ENCODE data around the gene DGKD.

The DGKD gene

DNA sequence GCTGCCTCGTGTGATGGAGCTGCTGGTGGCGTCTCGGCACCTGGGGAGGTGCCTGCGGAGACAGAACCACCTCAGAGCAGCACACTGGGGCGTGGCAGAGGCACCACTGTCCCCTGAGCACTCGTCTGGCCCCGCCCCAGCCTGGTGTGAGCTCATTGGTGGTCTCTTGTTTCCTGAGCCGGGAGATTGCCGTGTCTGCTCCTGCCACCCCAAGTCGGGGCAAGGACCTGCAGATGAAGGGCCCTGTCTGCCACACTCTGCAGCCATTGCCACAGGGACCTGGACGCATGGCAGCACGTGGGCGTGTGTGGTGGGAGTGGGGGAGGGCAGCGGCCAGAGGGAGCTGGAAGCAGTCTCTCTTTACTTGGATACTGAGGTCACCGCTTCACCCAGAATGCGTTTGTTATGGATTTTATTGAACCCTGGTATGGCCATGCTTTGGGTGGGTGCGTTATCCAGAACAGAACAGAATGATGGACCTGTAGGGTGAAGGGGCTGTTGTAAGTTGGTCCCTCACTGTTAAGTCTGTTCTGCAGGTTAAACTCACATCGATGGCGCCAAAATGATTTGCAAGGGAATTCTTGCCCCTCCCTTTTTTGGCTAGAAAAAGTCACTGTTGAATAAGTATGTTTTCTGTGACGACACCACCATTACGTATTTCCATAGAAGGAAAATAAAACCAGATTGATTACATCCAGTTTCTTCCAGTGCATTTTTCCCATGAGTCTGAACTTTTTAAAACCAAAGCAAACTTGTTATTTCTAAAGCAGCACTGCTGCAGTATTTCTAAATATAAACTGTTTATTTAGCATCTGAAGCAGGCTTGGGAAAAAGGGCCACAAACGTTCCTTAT, 120.2 kb downstream of the DGKD start:
- Mint-ChIP-seq H3K9me3 (peaks cover 0 to 6% of the 10 kb centered on the region in 2 donors), H3K27ac (peak overlapping the region in 1 of 2 donors; percentile 80)
- ATAC-seq, result peak; percentile 10

DNA sequence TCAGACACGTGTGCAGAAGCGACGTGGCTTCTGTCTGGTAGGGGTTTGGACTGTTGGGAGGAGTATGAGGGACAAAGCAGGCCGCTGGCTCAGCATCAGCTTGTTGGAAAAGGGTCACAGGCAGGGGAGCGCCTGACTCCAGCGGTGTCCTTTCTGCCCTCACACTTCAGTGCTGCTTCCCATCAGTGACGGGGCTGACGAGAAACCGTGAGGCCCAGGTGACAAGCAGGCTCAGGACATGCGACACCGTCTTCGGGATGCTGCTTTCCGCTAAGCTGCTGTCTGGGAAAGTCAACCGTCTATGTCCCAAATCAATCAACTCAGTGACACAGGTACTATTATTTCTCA, 121.7 kb downstream of the DGKD start:
- H3K27ac Mint-ChIP-seq, result peak overlapping the region in 1 of 2 donors; percentile 71
- ATAC-seq, result no peak
- H3K4me1 Mint-ChIP-seq, result no peaks in the 10 kb centered on the region
- H3K27me3 Mint-ChIP-seq, result no peaks in the 10 kb centered on the region
- no peak for DNase-seq
- H3K4me3 Mint-ChIP-seq, result no peak overlapping the region
- peaks cover 0 to 6% of the 10 kb centered on the region in 2 donors for H3K9me3 Mint-ChIP-seq

More for the DNA sequence above, 120.2 kb downstream of the DGKD start:
- Mint-ChIP-seq H3K4me3 (no peak overlapping the region), H3K27me3 (no peaks in the 10 kb centered on the region), H3K4me1 (no peaks in the 10 kb centered on the region)
- no peak for DNase-seq

DNA sequence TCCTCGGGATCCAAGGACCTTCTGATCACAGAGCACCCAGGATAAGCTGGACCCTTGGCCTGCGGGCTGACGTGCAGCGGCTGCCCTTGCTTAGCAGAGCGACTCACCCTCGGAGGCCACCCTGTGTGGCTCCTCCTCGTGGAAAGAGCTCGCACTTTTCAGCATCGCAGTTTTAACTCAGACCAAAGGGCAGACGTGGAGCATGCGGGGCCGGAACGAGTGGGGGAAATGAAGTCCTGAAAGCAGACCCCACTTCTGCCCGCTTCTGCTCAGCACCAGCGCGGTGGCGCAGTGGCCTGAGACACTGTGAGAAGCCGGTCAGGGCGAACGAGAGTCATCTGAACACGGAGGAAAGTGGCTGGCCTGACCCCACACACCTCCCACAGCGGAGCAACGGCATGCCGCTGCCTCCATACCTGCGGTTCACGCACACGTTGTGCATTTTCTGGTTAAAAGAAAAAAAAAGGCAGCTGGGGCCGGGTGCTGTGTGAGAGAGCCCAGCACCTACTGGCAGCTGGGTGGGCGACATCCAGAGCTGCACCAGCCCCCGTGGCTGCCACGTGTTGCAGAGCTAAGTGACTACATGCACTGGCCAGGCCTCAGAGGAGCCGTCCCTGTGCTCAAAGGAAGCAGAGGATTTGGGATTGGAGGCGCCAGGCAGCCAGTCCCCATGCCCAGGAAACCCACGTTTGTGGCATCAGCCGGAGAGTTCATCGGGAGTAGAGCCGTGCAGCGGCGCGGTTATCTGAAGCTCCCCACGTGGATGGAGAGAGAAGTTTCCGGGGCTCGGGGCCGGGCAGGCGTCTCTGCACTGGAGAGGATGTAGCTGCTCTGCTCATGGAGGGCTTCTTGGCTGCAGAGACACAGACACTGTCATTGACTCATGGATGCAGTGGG, 122.6 kb downstream of the DGKD start:
- H3K4me3 Mint-ChIP-seq, result no peak overlapping the region

DNA sequence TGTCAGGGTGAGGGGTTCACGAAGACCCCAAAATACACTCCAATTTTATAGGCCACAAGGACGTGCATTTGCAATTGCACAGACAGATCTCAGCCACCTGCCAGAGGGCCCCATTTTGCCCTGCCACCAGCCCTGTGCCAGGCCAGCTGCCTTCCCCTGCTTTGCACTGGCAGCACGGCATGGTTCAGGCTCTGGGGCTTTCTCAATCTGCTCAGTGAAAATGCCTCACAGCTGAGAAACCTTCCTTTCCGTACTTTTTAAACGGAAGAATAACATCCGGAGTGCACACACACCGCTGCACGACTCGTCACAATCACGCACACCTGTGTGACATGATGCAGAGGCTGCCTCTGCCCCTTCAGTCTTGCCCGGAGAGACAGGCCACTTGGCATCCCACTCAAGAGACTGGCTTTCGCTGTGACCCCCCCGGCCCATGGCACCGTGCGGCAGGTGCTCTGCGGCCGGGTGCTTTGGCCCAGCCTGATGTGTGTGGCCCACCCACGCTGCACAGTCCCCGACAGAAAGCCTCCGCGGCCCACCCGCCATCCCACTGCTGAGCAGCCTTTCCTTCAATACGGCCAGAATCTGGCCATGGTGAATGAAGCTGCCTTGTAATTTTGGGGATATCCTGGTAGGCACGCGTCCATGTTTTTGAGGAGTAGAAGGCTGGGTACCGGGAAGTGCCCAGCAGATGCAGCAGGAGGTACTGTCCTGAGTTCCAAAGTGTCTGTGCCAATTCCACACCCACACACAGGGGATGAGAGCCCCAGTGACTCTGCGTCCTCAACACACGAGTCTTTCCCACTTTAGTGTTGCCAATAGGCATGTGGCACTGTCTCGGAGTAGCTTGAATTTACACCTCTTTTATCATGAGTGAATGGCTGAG, 123.5 kb downstream of the DGKD start:
- H3K4me3 Mint-ChIP-seq, result no peak overlapping the region
- no peak overlapping the region for H3K27ac Mint-ChIP-seq
- peaks cover 0 to 2% of the 10 kb centered on the region in 2 donors for H3K9me3 Mint-ChIP-seq
- H3K27me3 Mint-ChIP-seq, result no peaks in the 10 kb centered on the region
- no peak for DNase-seq
- ATAC-seq, result no peak
- H3K4me1 Mint-ChIP-seq, result no peaks in the 10 kb centered on the region

More for the DNA sequence above, 122.6 kb downstream of the DGKD start:
- peaks cover 0 to 6% of the 10 kb centered on the region in 2 donors for H3K9me3 Mint-ChIP-seq
- DNase-seq, result no peak
- H3K27ac Mint-ChIP-seq, result peak overlapping the region; percentile 61 to 90
- H3K27me3 Mint-ChIP-seq, result no peaks in the 10 kb centered on the region
- no peaks in the 10 kb centered on the region for H3K4me1 Mint-ChIP-seq
- ATAC-seq, result no peak

DNA sequence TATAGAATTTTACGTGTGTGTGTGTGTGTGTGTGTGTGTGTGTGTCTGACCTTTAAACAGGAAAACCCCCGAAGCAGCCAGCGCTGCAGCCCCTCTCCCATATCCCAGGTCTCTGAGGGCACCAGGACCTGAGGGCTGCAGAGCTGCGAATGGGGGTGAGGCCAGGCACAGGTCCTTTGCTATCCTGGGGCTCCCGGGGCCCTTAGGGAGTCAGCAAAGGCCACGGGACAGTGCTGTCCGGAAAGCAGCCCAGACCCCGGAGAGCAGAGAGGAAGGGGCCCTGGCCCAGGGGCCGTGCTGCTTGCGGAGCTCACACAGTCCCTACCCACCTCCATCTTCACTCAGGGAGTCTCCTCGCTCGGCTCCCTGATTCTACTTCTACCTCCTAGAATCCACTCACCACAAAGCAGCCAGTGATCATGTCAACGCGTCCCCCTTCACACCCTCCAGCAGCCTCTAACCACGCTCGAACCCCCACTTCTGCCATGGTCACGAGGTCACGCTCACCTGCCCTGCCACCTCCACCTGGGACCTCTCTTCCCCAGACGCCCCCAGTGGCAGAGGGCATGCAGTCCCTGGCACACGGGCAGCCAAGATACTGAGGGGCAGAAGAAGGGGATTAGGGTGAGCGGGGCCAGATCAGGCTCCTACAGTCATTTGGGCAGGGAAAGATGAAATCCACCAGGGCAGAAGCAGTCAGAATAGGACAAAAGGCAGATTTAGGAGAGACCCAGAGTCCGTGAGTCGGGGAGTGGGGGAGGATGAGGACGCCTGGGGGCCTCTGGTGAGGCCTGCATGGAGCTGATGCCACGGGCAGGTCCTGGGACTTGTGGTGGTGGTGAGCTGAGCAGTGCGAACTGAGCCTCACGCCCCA, 125.6 kb downstream of the DGKD start:
- Mint-ChIP-seq H3K27ac (peak overlapping the region in 1 of 2 donors; percentile 10), H3K9me3 (no peaks in the 10 kb centered on the region), H3K4me1 (no peaks in the 10 kb centered on the region), H3K4me3 (no peak overlapping the region), H3K27me3 (no peaks in the 10 kb centered on the region)
- peak; percentile 37 for ATAC-seq
- DNase-seq, result no peak

DNA sequence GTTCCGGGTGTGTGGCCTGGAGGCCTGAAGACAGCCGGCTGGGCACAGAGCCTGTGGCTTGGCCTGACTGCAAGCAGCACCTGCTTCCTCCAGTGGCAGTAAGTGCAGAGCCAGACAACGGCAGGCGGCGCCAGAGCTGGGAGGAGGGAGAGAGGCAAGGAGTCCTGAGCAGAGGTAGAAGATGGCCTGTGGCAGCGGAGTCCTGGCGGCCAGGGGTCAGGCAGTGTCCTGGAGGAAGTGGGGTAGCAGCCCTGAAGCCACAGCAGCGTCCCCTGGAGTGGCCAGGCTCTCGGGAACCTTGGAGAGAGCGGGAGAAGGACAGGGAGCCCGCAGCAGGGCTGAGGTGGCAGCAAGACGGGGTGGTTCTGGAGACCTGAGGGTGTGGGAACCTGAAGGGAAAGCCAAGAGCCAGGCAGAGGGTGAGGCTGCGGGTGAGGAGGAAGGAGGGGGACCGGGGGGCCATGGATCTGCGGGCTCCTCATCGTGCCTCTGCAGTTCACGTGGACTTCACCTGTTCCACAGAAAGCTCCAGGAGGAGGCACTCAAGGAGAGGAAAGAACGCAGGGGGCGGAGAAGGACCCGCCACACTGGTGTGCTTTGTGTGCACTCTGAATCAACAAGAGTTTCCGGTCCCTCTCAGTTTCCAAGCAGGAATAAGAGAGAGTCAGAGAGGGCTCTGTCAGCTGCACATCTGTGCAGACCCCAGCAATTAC, 126.4 kb downstream of the DGKD start:
- peak overlapping the region in 1 of 2 donors; percentile 10 for H3K27ac Mint-ChIP-seq
- H3K4me3 Mint-ChIP-seq, result no peak overlapping the region
- H3K27me3 Mint-ChIP-seq, result no peaks in the 10 kb centered on the region
- H3K4me1 Mint-ChIP-seq, result no peaks in the 10 kb centered on the region
- H3K9me3 Mint-ChIP-seq, result no peaks in the 10 kb centered on the region
- DNase-seq, result no peak
- ATAC-seq, result peak; percentile 8

DNA sequence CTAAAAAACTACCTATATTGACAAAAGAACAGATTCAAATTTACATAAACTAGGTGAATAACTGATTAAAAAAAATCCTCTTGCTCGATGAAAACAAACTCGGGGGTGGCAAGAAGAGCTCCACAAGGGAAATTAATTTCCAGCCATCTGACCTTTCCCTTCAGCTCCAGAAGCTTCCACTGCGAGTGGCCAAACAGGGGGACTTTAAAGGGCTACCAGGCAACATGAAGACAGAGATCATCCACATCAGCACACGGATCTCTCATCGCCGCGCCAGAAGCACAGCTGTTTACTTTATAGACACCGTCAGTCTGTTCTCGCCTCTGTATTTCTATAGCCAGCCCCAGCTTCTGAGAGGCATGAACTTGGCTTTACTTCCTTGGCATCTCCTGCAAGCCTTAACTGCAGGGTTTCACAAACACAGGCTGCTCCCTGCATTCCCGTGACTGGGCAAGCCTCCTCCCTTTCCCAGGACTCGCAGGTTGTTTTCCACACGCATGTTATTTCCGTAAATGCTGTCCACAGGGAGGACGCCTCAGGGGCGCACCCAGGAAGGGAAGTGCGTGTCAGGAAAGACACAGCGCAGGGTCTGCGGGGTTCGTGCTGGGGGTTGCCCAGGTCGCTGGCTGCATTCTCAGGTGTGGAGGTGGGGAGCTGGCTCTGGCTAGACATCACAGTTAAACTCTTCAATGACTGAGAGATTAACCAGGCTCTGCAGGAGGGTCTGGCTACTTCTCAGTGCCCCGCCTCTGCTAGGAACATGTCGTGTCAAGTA, 127.3 kb downstream of the DGKD start:
- peak overlapping the region in 1 of 2 donors; percentile 20 for H3K27ac Mint-ChIP-seq
- no peaks in the 10 kb centered on the region for H3K4me1 Mint-ChIP-seq
- no peak overlapping the region for H3K4me3 Mint-ChIP-seq
- DNase-seq, result no peak
- no peaks in the 10 kb centered on the region for H3K27me3 Mint-ChIP-seq
- no peak for ATAC-seq
- H3K9me3 Mint-ChIP-seq, result no peaks in the 10 kb centered on the region

DNA sequence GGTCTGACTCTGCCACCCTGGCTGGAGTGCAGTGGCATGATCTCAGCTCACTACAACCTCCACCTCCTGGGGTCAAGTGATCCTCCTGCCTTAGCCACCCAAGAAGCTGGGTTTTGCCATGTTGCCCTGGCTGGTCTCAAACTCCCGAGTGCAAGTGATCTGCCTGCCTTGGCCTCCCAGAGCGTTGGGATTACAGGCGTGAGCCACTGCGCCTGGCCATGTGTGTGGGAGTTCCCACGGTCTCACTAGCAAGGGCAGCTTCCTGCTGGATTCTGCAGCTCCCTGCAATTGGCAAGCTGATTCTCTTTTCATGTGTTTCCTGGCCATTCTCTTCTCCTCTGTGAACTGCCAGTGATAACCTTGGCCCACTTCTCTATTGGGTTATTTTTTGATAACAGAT, 128.3 kb downstream of the DGKD start:
- Mint-ChIP-seq H3K27me3 (no peaks in the 10 kb centered on the region), H3K9me3 (no peaks in the 10 kb centered on the region), H3K4me1 (no peaks in the 10 kb centered on the region), H3K27ac (peak overlapping the region in 1 of 2 donors; percentile 66), H3K4me3 (no peak overlapping the region)
- ATAC-seq, result no peak
- DNase-seq, result no peak

DNA sequence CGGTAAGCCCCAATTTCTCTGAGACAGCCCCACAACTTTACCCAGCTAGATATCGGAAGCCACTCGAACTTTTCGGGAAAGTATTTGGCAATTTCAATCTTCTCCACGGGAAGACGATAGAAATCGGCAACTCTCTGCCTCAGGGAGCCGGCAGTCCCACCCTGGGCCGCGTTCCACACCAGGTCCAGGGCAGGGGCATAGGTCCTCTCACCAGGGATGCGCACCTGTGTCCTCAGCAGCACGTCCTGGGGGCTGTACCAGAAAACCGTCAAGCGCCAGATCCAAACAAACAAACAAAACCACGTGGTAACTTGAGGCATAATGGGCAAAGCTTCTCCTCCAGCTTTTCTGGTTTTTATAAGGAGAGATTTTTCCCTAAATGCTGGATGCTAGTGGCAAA, 131.4 kb downstream of the DGKD start:
- Mint-ChIP-seq H3K27me3 (no peaks in the 10 kb centered on the region), H3K4me3 (no peak overlapping the region), H3K9me3 (no peaks in the 10 kb centered on the region), H3K4me1 (no peaks in the 10 kb centered on the region), H3K27ac (peak overlapping the region in 1 of 2 donors; percentile 22)
- no peak for DNase-seq
- ATAC-seq, result no peak

DNA sequence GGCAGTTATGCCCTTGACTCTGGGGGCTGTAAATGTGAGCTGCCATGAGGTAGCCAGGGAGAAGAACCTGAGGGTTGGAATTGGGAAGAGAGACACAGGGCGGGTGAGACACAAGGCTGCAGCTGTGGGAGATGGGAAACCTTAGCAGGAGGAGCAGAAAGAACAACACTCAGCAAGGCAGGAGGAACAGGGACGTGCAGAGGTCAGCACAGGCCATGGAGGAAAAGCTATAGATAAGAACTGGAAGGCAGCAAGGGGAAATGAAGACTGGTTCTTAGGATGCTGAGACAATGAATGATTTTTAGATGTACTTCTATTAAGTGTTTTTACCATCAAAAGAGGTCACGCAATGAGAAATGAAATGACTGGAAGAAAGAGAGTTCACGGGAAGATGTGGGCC, 132.1 kb downstream of the DGKD start:
- Mint-ChIP-seq H3K27ac (peak overlapping the region in 1 of 2 donors; percentile 22), H3K9me3 (no peaks in the 10 kb centered on the region), H3K27me3 (no peaks in the 10 kb centered on the region), H3K4me1 (no peaks in the 10 kb centered on the region), H3K4me3 (no peak overlapping the region)
- DNase-seq (no peak), ATAC-seq (no peak)

DNA sequence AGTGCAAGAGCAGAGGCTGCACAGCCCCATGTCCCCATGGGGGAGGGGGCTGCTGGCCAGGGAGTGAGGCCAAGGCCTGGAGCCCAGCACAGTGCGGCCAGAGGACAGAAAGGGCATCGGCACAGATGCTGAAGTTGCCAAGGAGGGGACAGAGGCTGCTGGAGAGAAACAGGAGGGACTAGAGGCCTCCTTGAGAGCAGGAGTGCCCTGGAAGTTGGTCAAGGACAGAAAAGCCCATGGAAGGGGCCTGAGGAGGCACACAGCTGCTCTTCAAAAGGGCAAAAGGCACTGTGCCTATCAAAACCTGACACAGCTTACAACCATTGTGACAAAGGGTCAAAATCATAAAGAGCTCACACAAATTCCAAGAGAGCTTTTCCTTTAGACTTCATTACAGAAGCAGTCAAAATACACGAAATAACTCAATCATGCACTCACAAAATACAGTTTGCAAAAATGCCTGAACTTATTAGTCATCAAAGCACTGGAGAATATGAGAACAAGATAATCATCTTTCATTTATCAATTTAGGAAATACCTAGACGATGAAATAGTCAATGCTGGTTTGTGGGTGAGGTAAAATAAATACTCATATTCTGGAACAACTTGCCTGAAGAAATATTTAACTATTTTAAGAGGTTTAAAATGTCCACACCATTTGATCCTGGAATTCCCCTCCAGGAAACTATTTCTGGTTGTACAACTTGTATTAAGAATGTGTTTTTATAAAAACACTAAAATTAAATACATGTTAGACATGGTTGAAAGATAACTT, 132.7 kb downstream of the DGKD start:
- Mint-ChIP-seq H3K9me3 (no peaks in the 10 kb centered on the region), H3K27me3 (no peaks in the 10 kb centered on the region), H3K27ac (no peak overlapping the region), H3K4me3 (no peak overlapping the region), H3K4me1 (no peaks in the 10 kb centered on the region)
- DNase-seq (no peak), ATAC-seq (no peak)

DNA sequence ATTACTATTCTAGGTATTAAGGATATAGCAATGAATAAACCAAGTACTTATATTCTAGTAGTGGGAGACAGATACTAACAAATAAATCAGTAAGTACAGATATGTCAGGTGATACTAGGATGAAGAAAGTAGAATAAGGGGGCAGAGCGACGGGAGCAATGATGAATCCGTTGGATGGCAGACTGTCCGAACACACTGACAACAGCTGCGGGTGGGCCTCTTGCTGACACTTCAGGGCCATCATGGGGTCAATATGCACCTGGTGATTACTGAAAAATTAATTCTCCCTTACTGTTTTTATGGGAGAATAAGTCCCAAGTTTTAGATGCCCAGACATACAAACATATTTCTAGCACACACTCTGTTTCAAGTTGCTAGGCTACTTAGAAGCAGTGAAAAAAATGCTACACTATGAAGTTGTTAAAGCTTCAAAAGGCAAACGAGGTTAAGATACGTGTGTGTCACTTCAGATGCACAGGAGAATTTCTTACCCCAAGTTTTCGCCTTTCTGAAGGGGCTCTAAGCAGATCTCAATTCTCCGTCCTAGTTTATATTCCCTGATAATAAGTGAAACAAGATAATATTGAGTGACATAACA, 133.6 kb downstream of the DGKD start:
- H3K27ac Mint-ChIP-seq, result no peak overlapping the region
- H3K27me3 Mint-ChIP-seq, result no peaks in the 10 kb centered on the region
- no peaks in the 10 kb centered on the region for H3K4me1 Mint-ChIP-seq
- no peak overlapping the region for H3K4me3 Mint-ChIP-seq
- no peak for ATAC-seq
- DNase-seq, result no peak
- no peaks in the 10 kb centered on the region for H3K9me3 Mint-ChIP-seq

Data from stimulated activated naive CD8-positive, alpha-beta T cell treated with anti-CD3 and anti-CD28 coated beads, Interleukin-15, amount 100 ng/mL, for 72 hours (primary cell).